ENCODE results near the gene PPP5C.
"Not testable (repeated sequence)": the region's sequence is repeated elsewhere in the genome, so short reads cannot be mapped to it uniquely, and the experiment has no call there.

DNA sequence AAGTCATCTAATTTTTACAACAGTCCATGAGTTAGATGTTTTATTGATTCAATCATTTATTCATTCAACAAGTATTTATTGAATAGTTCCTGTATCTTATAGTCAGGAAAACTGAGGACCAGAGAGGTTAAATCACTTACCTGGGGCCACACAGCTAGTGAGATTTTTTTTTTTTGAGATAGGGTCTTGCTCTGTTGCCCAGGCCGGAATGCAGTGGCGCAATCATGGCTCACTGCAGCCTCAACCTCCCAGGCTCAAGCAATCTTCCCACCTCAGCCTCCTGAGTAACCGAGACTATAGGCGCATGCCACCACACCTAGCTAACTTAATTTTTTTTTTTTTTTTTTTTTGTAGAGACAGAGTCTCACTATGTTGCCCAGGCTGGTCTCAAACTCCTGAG is 88.8 kb downstream of the PPP5C start:
- TF ChIP-seq, protein P1, sequence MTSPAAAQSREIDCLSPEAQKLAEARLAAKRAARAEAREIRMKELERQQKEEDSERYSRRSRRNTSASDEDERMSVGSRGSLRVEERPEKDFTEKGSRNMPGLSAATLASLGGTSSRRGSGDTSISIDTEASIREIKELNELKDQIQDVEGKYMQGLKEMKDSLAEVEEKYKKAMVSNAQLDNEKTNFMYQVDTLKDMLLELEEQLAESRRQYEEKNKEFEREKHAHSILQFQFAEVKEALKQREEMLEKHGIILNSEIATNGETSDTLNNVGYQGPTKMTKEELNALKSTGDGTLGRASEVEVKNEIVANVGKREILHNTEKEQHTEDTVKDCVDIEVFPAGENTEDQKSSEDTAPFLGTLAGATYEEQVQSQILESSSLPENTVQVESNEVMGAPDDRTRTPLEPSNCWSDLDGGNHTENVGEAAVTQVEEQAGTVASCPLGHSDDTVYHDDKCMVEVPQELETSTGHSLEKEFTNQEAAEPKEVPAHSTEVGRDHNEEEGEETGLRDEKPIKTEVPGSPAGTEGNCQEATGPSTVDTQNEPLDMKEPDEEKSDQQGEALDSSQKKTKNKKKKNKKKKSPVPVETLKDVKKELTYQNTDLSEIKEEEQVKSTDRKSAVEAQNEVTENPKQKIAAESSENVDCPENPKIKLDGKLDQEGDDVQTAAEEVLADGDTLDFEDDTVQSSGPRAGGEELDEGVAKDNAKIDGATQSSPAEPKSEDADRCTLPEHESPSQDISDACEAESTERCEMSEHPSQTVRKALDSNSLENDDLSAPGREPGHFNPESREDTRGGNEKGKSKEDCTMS (CRISPR knock-in tag; conservative IDR thresholded peaks at IDR 0.05), result not testable (repeated sequence)
- TF ChIP-seq CTCF (CRISPR knock-in tag; IDR thresholded peaks at IDR 0.05); ZBTB33 (CRISPR knock-in tag; IDR thresholded peaks at IDR 0.05); POLR2AphosphoS2 (IDR thresholded peaks at IDR 0.05; ENCODE audit: low read depth, low read length): not testable (repeated sequence)
